ENCODE data around the gene BIN1. TPM values are rescaled to one million over a fixed set of nuclear protein-coding genes. Genes with fewer than 3 reads are reported as not detected.

Gene BIN1
- polyA plus RNA-seq, 1 donor (not counting 4 experiments of a cell fraction or from before 2014, with no cell fraction given) = 5.4 TPM

DNA sequence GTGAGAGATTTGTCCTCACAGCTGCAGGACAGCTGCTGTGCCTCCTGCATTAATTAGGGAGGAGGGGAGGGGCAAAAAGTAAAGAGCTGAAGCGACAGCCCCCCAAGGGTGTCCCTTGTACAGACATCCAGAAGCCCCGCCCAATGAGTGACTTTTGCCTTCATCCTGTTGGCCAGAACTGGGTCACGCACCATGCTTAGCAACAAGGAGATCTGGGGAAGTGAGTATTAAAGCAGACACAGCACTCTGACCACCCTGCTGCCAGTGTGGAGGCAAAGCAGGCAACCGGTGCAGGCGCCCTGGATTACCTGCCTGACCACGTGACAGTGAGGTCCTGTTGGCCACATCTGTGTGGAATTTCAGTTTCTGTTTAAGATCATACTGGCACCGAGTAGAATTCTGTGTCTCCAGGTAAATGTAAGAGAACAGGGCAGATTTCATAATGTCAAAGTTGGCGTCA is 21.5 kb upstream of the BIN1 start:
- H3K4me3 ChIP-seq (ENCODE audit: control insufficient read depth in 2 of 3, extremely low read depth in 1 of 3, insufficient read depth in 2 of 3, low read depth in 1 of 3, low read length in 3 of 3) = no peak overlapping the region
- dilution Hi-C loops (cut with MboI; ENCODE audit: extremely low pct_ligation_motif_present, low sequenced_read_pairs) = no loop called here
- no peaks in the 10 kb centered on the region for H3K4me1 ChIP-seq (ENCODE audit: control insufficient read depth, extremely low read depth, insufficient read depth, low read length)
- no peak overlapping the region for H3K4me2 ChIP-seq (ENCODE audit: control insufficient read depth, extremely low read depth, insufficient read depth, low read depth, low read length)
- no peaks in the 10 kb centered on the region for H3K79me2 ChIP-seq (ENCODE audit: control insufficient read depth, insufficient read depth, low read length)
- no peaks in the 10 kb centered on the region for H3K9me1 ChIP-seq (ENCODE audit: control insufficient read depth, extremely low read depth, insufficient read depth, low read length)
- DNase-seq (ENCODE audit: low read depth, low spot score) (no peak), FAIRE-seq (no peak)
- no peaks in the 10 kb centered on the region for H3K36me3 ChIP-seq (ENCODE audit: control insufficient read depth in 2 of 2, extremely low read depth in 1 of 2, insufficient read depth in 2 of 2, low read length in 2 of 2)
- no peaks in the 10 kb centered on the region for H4K20me1 ChIP-seq (ENCODE audit: control insufficient read depth, extremely low read depth, insufficient read depth, low read length)
- H3K9ac ChIP-seq (ENCODE audit: control insufficient read depth, extremely low read depth, insufficient read depth, low read length) = no peak overlapping the region
- H3K27ac ChIP-seq (ENCODE audit: control insufficient read depth, insufficient read depth, low read length) = no peak overlapping the region
- no peaks in the 10 kb centered on the region for H3K9me3 ChIP-seq (ENCODE audit: control insufficient read depth, low read depth, low read length)
- no peaks in the 10 kb centered on the region for H3K27me3 ChIP-seq (ENCODE audit: control insufficient read depth, extremely low read depth, insufficient read depth, low read length)
- no peak overlapping the region for H2AFZ ChIP-seq (ENCODE audit: control insufficient read depth, low read length)
- TF ChIP-seq, protein P1, sequence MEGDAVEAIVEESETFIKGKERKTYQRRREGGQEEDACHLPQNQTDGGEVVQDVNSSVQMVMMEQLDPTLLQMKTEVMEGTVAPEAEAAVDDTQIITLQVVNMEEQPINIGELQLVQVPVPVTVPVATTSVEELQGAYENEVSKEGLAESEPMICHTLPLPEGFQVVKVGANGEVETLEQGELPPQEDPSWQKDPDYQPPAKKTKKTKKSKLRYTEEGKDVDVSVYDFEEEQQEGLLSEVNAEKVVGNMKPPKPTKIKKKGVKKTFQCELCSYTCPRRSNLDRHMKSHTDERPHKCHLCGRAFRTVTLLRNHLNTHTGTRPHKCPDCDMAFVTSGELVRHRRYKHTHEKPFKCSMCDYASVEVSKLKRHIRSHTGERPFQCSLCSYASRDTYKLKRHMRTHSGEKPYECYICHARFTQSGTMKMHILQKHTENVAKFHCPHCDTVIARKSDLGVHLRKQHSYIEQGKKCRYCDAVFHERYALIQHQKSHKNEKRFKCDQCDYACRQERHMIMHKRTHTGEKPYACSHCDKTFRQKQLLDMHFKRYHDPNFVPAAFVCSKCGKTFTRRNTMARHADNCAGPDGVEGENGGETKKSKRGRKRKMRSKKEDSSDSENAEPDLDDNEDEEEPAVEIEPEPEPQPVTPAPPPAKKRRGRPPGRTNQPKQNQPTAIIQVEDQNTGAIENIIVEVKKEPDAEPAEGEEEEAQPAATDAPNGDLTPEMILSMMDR (optimal IDR thresholded peaks at IDR 0.05 in 1 of 3, IDR thresholded peaks at IDR 0.05 in 1 of 3, conservative IDR thresholded peaks at IDR 0.05 in 1 of 3; ENCODE audit: extremely low read depth in 1 of 3, insufficient read depth in 2 of 3, low read length in 3 of 3) = no peak
- TF ChIP-seq EZH2 (IDR thresholded peaks at IDR 0.05; ENCODE audit: low read length) = no peak

DNA sequence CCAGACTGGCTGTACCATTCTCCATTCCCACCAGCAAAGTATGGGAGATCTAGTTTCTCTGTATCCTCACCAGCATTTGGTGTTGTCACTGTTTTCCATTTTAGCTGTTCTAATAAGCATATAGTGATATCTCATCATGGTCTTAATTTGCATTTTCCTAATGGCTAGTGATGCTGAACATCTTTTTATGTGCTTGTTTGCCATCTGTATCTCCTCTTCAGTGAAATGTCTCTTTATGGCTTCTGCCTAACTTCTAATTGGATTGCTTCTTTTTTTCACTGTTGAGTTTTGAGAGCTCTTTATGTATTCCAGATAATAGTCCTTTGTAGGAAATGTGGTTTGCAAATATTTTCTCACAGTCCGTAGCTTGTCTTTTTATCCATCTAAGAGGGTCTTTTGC is 18.9 kb upstream of the BIN1 start:
- H3K4me3 ChIP-seq (ENCODE audit: control insufficient read depth in 2 of 3, extremely low read depth in 1 of 3, insufficient read depth in 2 of 3, low read depth in 1 of 3, low read length in 3 of 3) = no peak overlapping the region
- FAIRE-seq (no peak), DNase-seq (ENCODE audit: low read depth, low spot score) (no peak)
- H3K4me1 ChIP-seq (ENCODE audit: control insufficient read depth, extremely low read depth, insufficient read depth, low read length) = no peaks in the 10 kb centered on the region
- no peaks in the 10 kb centered on the region for H3K27me3 ChIP-seq (ENCODE audit: control insufficient read depth, extremely low read depth, insufficient read depth, low read length)
- H4K20me1 ChIP-seq (ENCODE audit: control insufficient read depth, extremely low read depth, insufficient read depth, low read length) = no peaks in the 10 kb centered on the region
- no peak overlapping the region for H3K4me2 ChIP-seq (ENCODE audit: control insufficient read depth, extremely low read depth, insufficient read depth, low read depth, low read length)
- H2AFZ ChIP-seq (ENCODE audit: control insufficient read depth, low read length) = no peak overlapping the region
- H3K36me3 ChIP-seq (ENCODE audit: control insufficient read depth in 2 of 2, extremely low read depth in 1 of 2, insufficient read depth in 2 of 2, low read length in 2 of 2) = no peaks in the 10 kb centered on the region
- no peaks in the 10 kb centered on the region for H3K9me1 ChIP-seq (ENCODE audit: control insufficient read depth, extremely low read depth, insufficient read depth, low read length)
- no peak overlapping the region for H3K27ac ChIP-seq (ENCODE audit: control insufficient read depth, insufficient read depth, low read length)
- H3K79me2 ChIP-seq (ENCODE audit: control insufficient read depth, insufficient read depth, low read length) = no peaks in the 10 kb centered on the region
- dilution Hi-C loops (cut with MboI; ENCODE audit: extremely low pct_ligation_motif_present, low sequenced_read_pairs) = no loop called here
- TF ChIP-seq, protein P1 (optimal IDR thresholded peaks at IDR 0.05 in 1 of 3, IDR thresholded peaks at IDR 0.05 in 1 of 3, conservative IDR thresholded peaks at IDR 0.05 in 1 of 3; ENCODE audit: extremely low read depth in 1 of 3, insufficient read depth in 2 of 3, low read length in 3 of 3) = no peak
- no peak for TF ChIP-seq EZH2 (IDR thresholded peaks at IDR 0.05; ENCODE audit: low read length)
- no peaks in the 10 kb centered on the region for H3K9me3 ChIP-seq (ENCODE audit: control insufficient read depth, low read depth, low read length)
- H3K9ac ChIP-seq (ENCODE audit: control insufficient read depth, extremely low read depth, insufficient read depth, low read length) = no peak overlapping the region
